ENCODE data around the gene GALNTL6.

DNA sequence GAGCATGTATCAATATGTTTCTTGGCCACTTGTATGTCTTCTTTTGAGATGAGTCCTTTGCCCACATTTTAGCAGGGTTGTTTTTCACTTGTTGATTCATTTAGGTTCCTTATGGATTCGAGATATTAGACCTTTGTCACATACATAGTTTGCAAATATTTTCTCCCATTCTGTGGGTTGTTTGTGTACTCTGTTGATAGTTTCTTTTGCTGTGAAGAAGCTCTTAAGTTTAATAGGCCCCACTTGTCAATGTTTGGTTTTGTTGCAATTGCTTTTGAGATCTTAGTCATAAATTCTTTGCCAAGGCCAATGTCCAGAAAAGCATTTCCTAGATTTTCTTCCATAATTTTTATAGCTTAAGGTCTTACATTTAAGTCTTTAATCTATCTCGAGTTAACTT is 1074.8 kb downstream of the GALNTL6 start:
- TF ChIP-seq CTCF (IDR thresholded peaks at IDR 0.05) (no peak), POLR2A (IDR thresholded peaks at IDR 0.05) (no peak)

Measured in Peyer's patch (tissue), 4 donors.